HCT116 (cell line): Measurements from ENCODE around the gene CTBP2. TPM values are rescaled to one million over a fixed set of nuclear protein-coding genes. Genes with fewer than 3 reads are reported as not detected.

Source experiments
- ATAC-seq: fragments of 200-7000 bp; cut with Tn5 transposase; 2 replicates; pipeline ENCODE4 v1.9.1; 2020; ENCODE audit warnings: mild to moderate bottlenecking, moderate library complexity
- BruUV-seq: library from RNA; stranded (reverse); fragments of 400-500 nt; replicated peaks from 2 replicates; lab custom pipeline; 2021; lab: Mats Ljungman, UMichigan
- CTCF ChIA-PET: fragments of 300-600 bp; sonication (Branson Sonifier 250); formaldehyde crosslinking; loops from one replicate; lab custom pipeline; 2021; ENCODE audit warnings: antibody characterized with exemption; lab: Charles Lee
- POLR2A ChIA-PET: fragments of 300-600, 350-600 bp; sonication (Branson Sonifier 250); formaldehyde crosslinking; loops from one replicate; lab custom pipeline; 2021; ENCODE audit warnings: antibody characterized with exemption; lab: Charles Lee
- RAD21 ChIA-PET, 2 experiments: fragments of 300-600 bp; sonication (Branson Sonifier 250); formaldehyde crosslinking; loops; one replicate each; lab custom pipeline; 2023; ENCODE audit warnings: low total read pairs in 2 of 2; ENCODE audit not compliant: uncharacterized antibody in 2 of 2, unreplicated experiment in 2 of 2, low non-redundant PET in 1 of 2; lab: Charles Lee
- DNase-seq: peaks from one replicate; pipeline ENCODE4 v3.0.0-alpha.2; 2010; ENCODE audit warnings: low read depth, low spot score
- H2AFZ ChIP-seq: fragments of 200-600 bp; shearing (Covaris generic), sonication (generic); 2 replicates; pipeline ENCODE4 v1.6.1; 2017; ENCODE audit warnings: low read depth, mixed run types, mixed read lengths, antibody characterized with exemption, low read length; ENCODE audit not compliant: poor library complexity, severe bottlenecking
- H3K27ac ChIP-seq: 2 replicates; pipeline ENCODE4 v1.5.1; 2012; ENCODE audit warnings: low read depth, low read length
- H3K27me3 ChIP-seq: fragments of 200-600 bp; sonication (generic); 2 replicates; pipeline ENCODE4 v1.6.1; 2016; ENCODE audit warnings: mixed run types, low read length, mixed read lengths; ENCODE audit not compliant: insufficient read depth
- H3K36me3 ChIP-seq, 2 experiments: fragments of 200-500 bp in 1 of 2; fragments of 200-600 bp in 1 of 2; sonication (Bioruptor generic) in 1 of 2; sonication (generic) in 1 of 2; 2 replicates each; pipeline versions ENCODE4 v1.5.1 to v1.6.1; 2014 to 2016; ENCODE audit warnings: low read length in 2 of 2, inconsistent platforms in 1 of 2, mixed read lengths in 1 of 2, mixed run types in 1 of 2; ENCODE audit not compliant: insufficient read depth in 2 of 2, control insufficient read depth in 1 of 2
- H3K4me1 ChIP-seq, 2 experiments: fragments of 200-600 bp in 1 of 2; sonication (generic) in 1 of 2; 2 replicates each; pipeline versions ENCODE4 v1.5.1 to v1.6.1; 2012 to 2017; ENCODE audit warnings: low read length in 2 of 2, inconsistent platforms in 1 of 2, mild to moderate bottlenecking in 1 of 2, mixed read lengths in 1 of 2, mixed run types in 1 of 2, moderate library complexity in 1 of 2; ENCODE audit not compliant: insufficient read depth in 2 of 2, control insufficient read depth in 1 of 2
- H3K4me2 ChIP-seq: fragments of 200-600 bp; sonication (generic); 2 replicates; pipeline ENCODE4 v1.6.1; 2017; ENCODE audit warnings: mixed run types, low read length, mixed read lengths
- H3K4me3 ChIP-seq, 2 experiments: fragments of 200-600 bp in 1 of 2; sonication (generic) in 1 of 2; replicated peaks in 1 of 2; 2 replicates each; pipeline ENCODE4 v1.5.1; 2011 to 2016; ENCODE audit warnings: low read length in 2 of 2, control low read depth in 1 of 2, low read depth in 1 of 2, mild to moderate bottlenecking in 1 of 2, mixed read lengths in 1 of 2, mixed run types in 1 of 2
- H3K79me2 ChIP-seq: fragments of 200-600 bp; sonication (generic); 2 replicates; pipeline ENCODE4 v1.6.1; 2017; ENCODE audit warnings: mild to moderate bottlenecking, mixed run types, low read length, moderate library complexity, mixed read lengths; ENCODE audit not compliant: insufficient read depth
- H3K9ac ChIP-seq: fragments of 200-600 bp; sonication (generic); 2 replicates; pipeline ENCODE4 v1.6.1; 2016; ENCODE audit warnings: low read length, mixed read lengths
- H3K9me2 ChIP-seq: fragments of 200-600 bp; sonication (generic), shearing (Covaris generic); 2 replicates; pipeline ENCODE4 v1.6.1; 2017; ENCODE audit warnings: mixed run types, mild to moderate bottlenecking, moderate library complexity; ENCODE audit not compliant: insufficient read depth
- H3K9me3 ChIP-seq, 2 experiments: fragments of 200-500 bp in 1 of 2; fragments of 200-600 bp in 1 of 2; sonication (Bioruptor generic) in 1 of 2; sonication (generic) in 1 of 2; 2 replicates each; pipeline ENCODE4 v1.6.1; 2014 to 2017; ENCODE audit warnings: low read length in 2 of 2, mixed read lengths in 2 of 2, inconsistent platforms in 1 of 2, low read depth in 1 of 2, mild to moderate bottlenecking in 1 of 2, mixed run types in 1 of 2, moderate library complexity in 1 of 2; ENCODE audit not compliant: control insufficient read depth in 1 of 2, insufficient read depth in 1 of 2
- H4K20me1 ChIP-seq: fragments of 200-600 bp; sonication (generic), shearing (Covaris generic); 2 replicates; pipeline ENCODE4 v1.6.1; 2017; ENCODE audit warnings: mixed run types, mild to moderate bottlenecking, moderate library complexity; ENCODE audit not compliant: insufficient read depth
- CEBPB ChIP-seq: IDR thresholded peaks from 2 replicates; pipeline ENCODE4 v1.6.1; 2012; ENCODE audit warnings: low read depth
- EZH2 ChIP-seq: fragments of 200-600 bp; sonication (generic); IDR thresholded peaks from 2 replicates; pipeline ENCODE4 v1.6.1; 2017; ENCODE audit warnings: antibody characterized with exemption, mixed run types
- FOSL1 ChIP-seq: IDR thresholded peaks from 2 replicates; pipeline ENCODE4 v1.6.1; 2012; ENCODE audit warnings: low read depth
- JUND ChIP-seq: IDR thresholded peaks from 2 replicates; pipeline ENCODE4 v1.6.1; 2012
- POLR2AphosphoS5 ChIP-seq: IDR thresholded peaks from 2 replicates; pipeline ENCODE4 v1.6.1; 2011; ENCODE audit warnings: mild to moderate bottlenecking, low read depth, low read length, moderate library complexity
- SIN3A ChIP-seq: IDR thresholded peaks from 2 replicates; pipeline ENCODE4 v1.6.1; 2012; ENCODE audit warnings: low read depth
- YY1 ChIP-seq: IDR thresholded peaks from 2 replicates; pipeline ENCODE4 v1.6.1; 2011; ENCODE audit warnings: low read length, low read depth, moderate library complexity, mild to moderate bottlenecking; ENCODE audit not compliant: insufficient replicate concordance; ENCODE audit errors: extremely low read depth
- ZNF274 ChIP-seq: fragments of 200-500 bp; sonication (Bioruptor generic); IDR thresholded peaks from 2 replicates; pipeline ENCODE4 v1.6.1; 2014; ENCODE audit warnings: mild to moderate bottlenecking, low read depth, low read length, inconsistent platforms
- intact Hi-C: fragments of 100-400 bp; cut with micrococcal nuclease; formaldehyde crosslinking; loops from 2 replicates; pipeline ENCODE4 v1.10.0; 2022
- total RNA-seq: library from RNA; stranded (reverse); gene quantifications from one replicate; pipeline ENCODE4 v1.2.1, GENCODE V29; 2021; ENCODE audit not compliant: unreplicated experiment
- TF ChIP-seq, protein P1 (sequence below): IDR thresholded peaks from 2 replicates; pipeline ENCODE4 v1.6.1; 2012; ENCODE audit warnings: low read depth

The CTBP2 gene
- total RNA-seq, 1 experiment from 2014 or later, result 144 TPM

GRCh38 chr10:124971276-124971675 is 189.1 kb downstream of the CTBP2 start:
- peaks cover 8 to 21% of the 10 kb centered on the region in 2 experiments; a peak in 2 of 4 replicates for H3K36me3 ChIP-seq
- POLR2A ChIA-PET, result no interaction called here
- TF ChIP-seq FOSL1 (no peak), ZNF274 (no peak), SIN3A (no peak), JUND (no peak)

GRCh38 chr10:124967255-124967654 is 193.1 kb downstream of the CTBP2 start:
- Histone ChIP-seq H3K27ac (no peak overlapping the region), H4K20me1 (peaks cover 16% of the 10 kb centered on the region; the same call in 1 of the 2 replicates), H3K4me1 (peaks cover 0 to 11% of the 10 kb centered on the region in 2 experiments; a peak in 2 of 4 replicates), H3K36me3 (peaks cover 0 to 7% of the 10 kb centered on the region in 2 experiments; a peak in 1 of 4 replicates), H3K9me3 (no peaks in the 10 kb centered on the region), H3K27me3 (no peaks in the 10 kb centered on the region), H3K9me2 (no peaks in the 10 kb centered on the region), H3K79me2 (peaks cover 95% of the 10 kb centered on the region), H3K4me2 (no peak overlapping the region), H3K9ac (no peak overlapping the region), H3K4me3 (no peak overlapping the region), H2AFZ (no peak overlapping the region)
- no peak for DNase-seq
- intact Hi-C loops, result no loop called here
- CTCF ChIA-PET, result no interaction called here
- no peak for ATAC-seq
- no TSS peak for BruUV-seq
- POLR2A ChIA-PET, result no interaction called here
- RAD21 ChIA-PET, result no interaction called here
- TF ChIP-seq YY1 (no peak), EZH2 (no peak), CEBPB (no peak), POLR2AphosphoS5 (no peak)
- TF ChIP-seq, protein P1, sequence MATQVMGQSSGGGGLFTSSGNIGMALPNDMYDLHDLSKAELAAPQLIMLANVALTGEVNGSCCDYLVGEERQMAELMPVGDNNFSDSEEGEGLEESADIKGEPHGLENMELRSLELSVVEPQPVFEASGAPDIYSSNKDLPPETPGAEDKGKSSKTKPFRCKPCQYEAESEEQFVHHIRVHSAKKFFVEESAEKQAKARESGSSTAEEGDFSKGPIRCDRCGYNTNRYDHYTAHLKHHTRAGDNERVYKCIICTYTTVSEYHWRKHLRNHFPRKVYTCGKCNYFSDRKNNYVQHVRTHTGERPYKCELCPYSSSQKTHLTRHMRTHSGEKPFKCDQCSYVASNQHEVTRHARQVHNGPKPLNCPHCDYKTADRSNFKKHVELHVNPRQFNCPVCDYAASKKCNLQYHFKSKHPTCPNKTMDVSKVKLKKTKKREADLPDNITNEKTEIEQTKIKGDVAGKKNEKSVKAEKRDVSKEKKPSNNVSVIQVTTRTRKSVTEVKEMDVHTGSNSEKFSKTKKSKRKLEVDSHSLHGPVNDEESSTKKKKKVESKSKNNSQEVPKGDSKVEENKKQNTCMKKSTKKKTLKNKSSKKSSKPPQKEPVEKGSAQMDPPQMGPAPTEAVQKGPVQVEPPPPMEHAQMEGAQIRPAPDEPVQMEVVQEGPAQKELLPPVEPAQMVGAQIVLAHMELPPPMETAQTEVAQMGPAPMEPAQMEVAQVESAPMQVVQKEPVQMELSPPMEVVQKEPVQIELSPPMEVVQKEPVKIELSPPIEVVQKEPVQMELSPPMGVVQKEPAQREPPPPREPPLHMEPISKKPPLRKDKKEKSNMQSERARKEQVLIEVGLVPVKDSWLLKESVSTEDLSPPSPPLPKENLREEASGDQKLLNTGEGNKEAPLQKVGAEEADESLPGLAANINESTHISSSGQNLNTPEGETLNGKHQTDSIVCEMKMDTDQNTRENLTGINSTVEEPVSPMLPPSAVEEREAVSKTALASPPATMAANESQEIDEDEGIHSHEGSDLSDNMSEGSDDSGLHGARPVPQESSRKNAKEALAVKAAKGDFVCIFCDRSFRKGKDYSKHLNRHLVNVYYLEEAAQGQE, result no peak

More at GRCh38 chr10:124971276-124971675, 189.1 kb downstream of the CTBP2 start:
- RAD21 ChIA-PET, result no interaction called here
- H3K9me2 ChIP-seq, result no peaks in the 10 kb centered on the region
- intact Hi-C loops, result no loop called here
- DNase-seq (no peak), ATAC-seq (no peak)
- CTCF ChIA-PET, result no interaction called here
- H3K4me2 ChIP-seq, result no peak overlapping the region
- no peaks in the 10 kb centered on the region for H3K4me1 ChIP-seq
- no peak overlapping the region for H3K4me3 ChIP-seq
- H2AFZ ChIP-seq, result no peak overlapping the region
- H3K79me2 ChIP-seq, result peaks cover 74% of the 10 kb centered on the region
- H3K27ac ChIP-seq, result no peak overlapping the region
- 0 out of 2 replicates have a peak, but pooled peaks cover 11% of the 10 kb centered on the region for H4K20me1 ChIP-seq
- no peaks in the 10 kb centered on the region for H3K9me3 ChIP-seq
- H3K9ac ChIP-seq, result no peak overlapping the region
- H3K27me3 ChIP-seq, result no peaks in the 10 kb centered on the region
- no TSS peak for BruUV-seq
